Neural progenitor cell (in vitro differentiated cells): Measurements from ENCODE around the gene MAD1L1.

Experiments
- EZH2 ChIP-seq: fragments of 200-600 bp; sonication (generic); IDR thresholded peaks from 2 replicates; pipeline ENCODE4 v1.6.1; 2017; ENCODE audit warnings: antibody characterized with exemption, mild to moderate bottlenecking, moderate library complexity
- EZH2phosphoT487 ChIP-seq: fragments of 200-600 bp; sonication (generic); IDR thresholded peaks from 2 replicates; pipeline ENCODE4 v1.6.1; 2017; ENCODE audit warnings: antibody characterized with exemption
- TF ChIP-seq, protein P1 (sequence below): fragments of 200-600 bp; sonication (generic); IDR thresholded peaks from 2 replicates; pipeline ENCODE4 v1.5.1; 2017; ENCODE audit warnings: antibody characterized with exemption, mild to moderate bottlenecking

DNA sequence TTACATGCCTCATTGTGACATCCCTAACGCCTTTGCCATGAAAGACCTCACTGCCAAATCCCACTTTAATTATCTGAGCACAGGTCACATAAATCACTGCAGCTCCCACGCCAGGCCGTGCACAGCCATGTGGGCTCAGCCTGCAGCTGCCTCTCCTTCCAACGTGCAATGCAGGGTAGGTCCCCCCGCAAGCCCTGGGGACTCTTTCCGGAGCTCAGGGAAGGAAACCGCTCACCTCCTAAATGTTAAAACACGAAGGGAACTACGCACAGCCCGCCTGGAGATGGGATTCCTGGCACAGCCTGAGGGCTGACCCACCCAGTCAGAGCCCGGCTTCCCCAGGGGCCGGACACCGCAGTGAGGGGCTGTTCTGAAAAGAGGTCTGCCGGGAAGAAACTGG, 128.0 kb downstream of the MAD1L1 start:
- TF ChIP-seq, protein P1, sequence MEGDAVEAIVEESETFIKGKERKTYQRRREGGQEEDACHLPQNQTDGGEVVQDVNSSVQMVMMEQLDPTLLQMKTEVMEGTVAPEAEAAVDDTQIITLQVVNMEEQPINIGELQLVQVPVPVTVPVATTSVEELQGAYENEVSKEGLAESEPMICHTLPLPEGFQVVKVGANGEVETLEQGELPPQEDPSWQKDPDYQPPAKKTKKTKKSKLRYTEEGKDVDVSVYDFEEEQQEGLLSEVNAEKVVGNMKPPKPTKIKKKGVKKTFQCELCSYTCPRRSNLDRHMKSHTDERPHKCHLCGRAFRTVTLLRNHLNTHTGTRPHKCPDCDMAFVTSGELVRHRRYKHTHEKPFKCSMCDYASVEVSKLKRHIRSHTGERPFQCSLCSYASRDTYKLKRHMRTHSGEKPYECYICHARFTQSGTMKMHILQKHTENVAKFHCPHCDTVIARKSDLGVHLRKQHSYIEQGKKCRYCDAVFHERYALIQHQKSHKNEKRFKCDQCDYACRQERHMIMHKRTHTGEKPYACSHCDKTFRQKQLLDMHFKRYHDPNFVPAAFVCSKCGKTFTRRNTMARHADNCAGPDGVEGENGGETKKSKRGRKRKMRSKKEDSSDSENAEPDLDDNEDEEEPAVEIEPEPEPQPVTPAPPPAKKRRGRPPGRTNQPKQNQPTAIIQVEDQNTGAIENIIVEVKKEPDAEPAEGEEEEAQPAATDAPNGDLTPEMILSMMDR, result no peak
- TF ChIP-seq EZH2 (no peak), EZH2phosphoT487 (no peak)
